ENCODE results near the gene PHLPP1. TPM values are rescaled to one million over a fixed set of nuclear protein-coding genes. Genes with fewer than 3 reads are reported as not detected.

PHLPP1 gene
- total RNA-seq, 1 experiment from 2014 or later: 14.7 TPM

GRCh38 chr18:62763101-62763521 is 47.8 kb downstream of the PHLPP1 start:
- Histone ChIP-seq H3K36me3 (ENCODE audit: control insufficient read depth in 1 of 2, insufficient read depth in 2 of 2, low read length in 2 of 2) (no peaks in the 10 kb centered on the region), H3K9me2 (ENCODE audit: insufficient read depth) (no peaks in the 10 kb centered on the region), H2AFZ (ENCODE audit: low read depth, low read length, poor library complexity, severe bottlenecking) (no peak overlapping the region), H3K27me3 (ENCODE audit: insufficient read depth, low read length) (no peaks in the 10 kb centered on the region), H3K4me3 (replicated peaks in 1 of 2; ENCODE audit: low read depth in 1 of 2, low read length in 2 of 2) (no peak overlapping the region), H3K9me3 (ENCODE audit: control insufficient read depth in 1 of 2, insufficient read depth in 1 of 2, low read depth in 1 of 2, low read length in 2 of 2) (no peaks in the 10 kb centered on the region), H3K9ac (ENCODE audit: low read length) (no peak overlapping the region), H3K27ac (ENCODE audit: low read depth, low read length) (no peak overlapping the region), H3K4me1 (ENCODE audit: control insufficient read depth in 1 of 2, insufficient read depth in 2 of 2, low read length in 2 of 2) (peaks cover 9 to 20% of the 10 kb centered on the region in 2 experiments), H3K79me2 (ENCODE audit: insufficient read depth, low read length) (peaks cover 26% of the 10 kb centered on the region), H4K20me1 (ENCODE audit: insufficient read depth) (no peaks in the 10 kb centered on the region), H3K4me2 (ENCODE audit: low read length) (no peak overlapping the region)
- no peak for TF ChIP-seq EGR1 (IDR thresholded peaks at IDR 0.05; ENCODE audit: low read depth)
- no peak for TF ChIP-seq SRF (IDR thresholded peaks at IDR 0.05; ENCODE audit: low read depth)
- TF ChIP-seq POLR2AphosphoS5 (IDR thresholded peaks at IDR 0.05; ENCODE audit: low read depth, low read length): no peak
- TF ChIP-seq ZBTB33 (IDR thresholded peaks at IDR 0.05; ENCODE audit: extremely low read depth, insufficient replicate concordance, low read length): no peak
- no peak for TF ChIP-seq ZFX (IDR thresholded peaks at IDR 0.05)
- no peak for TF ChIP-seq SIN3A (IDR thresholded peaks at IDR 0.05; ENCODE audit: low read depth)
- TF ChIP-seq FOSL1 (IDR thresholded peaks at IDR 0.05; ENCODE audit: low read depth): no peak
- no peak for TF ChIP-seq ELF1 (IDR thresholded peaks at IDR 0.05; ENCODE audit: borderline replicate concordance, low read depth)
- TF ChIP-seq RAD21 (IDR thresholded peaks at IDR 0.05; ENCODE audit: low read depth): no peak
- TF ChIP-seq REST (IDR thresholded peaks at IDR 0.05; ENCODE audit: low read depth): no peak
- TF ChIP-seq CEBPB (IDR thresholded peaks at IDR 0.05; ENCODE audit: low read depth): no peak
- no peak for TF ChIP-seq CBX3 (IDR thresholded peaks at IDR 0.05; ENCODE audit: low read depth)
- no peak for TF ChIP-seq ZNF274 (IDR thresholded peaks at IDR 0.05; ENCODE audit: low read depth, low read length)
- no peak for TF ChIP-seq CTCF (IDR thresholded peaks at IDR 0.05 in 2 of 3, conservative IDR thresholded peaks at IDR 0.05 in 1 of 3; ENCODE audit: borderline replicate concordance in 1 of 3, insufficient read depth in 1 of 3, low read depth in 2 of 3, low read length in 2 of 3)
- TF ChIP-seq JUND (IDR thresholded peaks at IDR 0.05): no peak
- no peak for TF ChIP-seq EZH2phosphoT487 (IDR thresholded peaks at IDR 0.05; ENCODE audit: borderline replicate concordance)
- TF ChIP-seq MAX (IDR thresholded peaks at IDR 0.05): no peak
- no peak for TF ChIP-seq ATF3 (IDR thresholded peaks at IDR 0.05)
- no peak for TF ChIP-seq YY1 (IDR thresholded peaks at IDR 0.05; ENCODE audit: extremely low read depth, insufficient replicate concordance, low read depth, low read length)
- TF ChIP-seq POLR2A (IDR thresholded peaks at IDR 0.05; ENCODE audit: borderline replicate concordance, extremely low read depth, insufficient read depth, insufficient read length): no peak
- ChIA-PET RAD21 (ENCODE audit: low non-redundant PET in 1 of 2, low total read pairs in 2 of 2, uncharacterized antibody in 2 of 2, unreplicated experiment in 2 of 2) (no interaction called here), CTCF (no interaction called here), POLR2A (no interaction called here)
- ATAC-seq (no peak), DNase-seq (ENCODE audit: low read depth, low spot score) (no peak)
- intact Hi-C loops (cut with micrococcal nuclease): no loop called here
- BruUV-seq (replicated peaks): no TSS peak

All from HCT116 (cell line).